ENCODE results near the gene TMEM187. TPM values are rescaled to one million over a fixed set of nuclear protein-coding genes. Genes with fewer than 3 reads are reported as not detected.

Gene TMEM187
- total and polyA plus RNA-seq, 2 experiments from 2014 or later = 8.7 to 12.1 TPM

- no peak overlapping the region for H3K4me3 ChIP-seq
- peaks cover 53% of the 10 kb centered on the region for H4K20me1 ChIP-seq (ENCODE audit: insufficient read depth, poor library complexity, severe bottlenecking)
Observed at GRCh38 chrX:153967536-153968224, 4.9 kb upstream of the TMEM187 start.

GRCh38 chrX:153968255-153968654 lies 4.3 kb upstream of the TMEM187 start:
- 79% methylated on average over 9 of the region's 9 CpGs for WGBS (ENCODE audit: low lambda C conversion rate, missing lambda C conversion rate)
- Histone ChIP-seq H3K36me3 (replicated peaks; ENCODE audit: insufficient read depth, low read depth) (no peaks in the 10 kb centered on the region), H3K4me3 (no peak overlapping the region)

More at GRCh38 chrX:153967536-153968224, 4.9 kb upstream of the TMEM187 start:
- H2AFZ ChIP-seq = no peak overlapping the region
- no peaks in the 10 kb centered on the region for H3K27me3 ChIP-seq
- no peaks in the 10 kb centered on the region for H3K36me3 ChIP-seq (replicated peaks; ENCODE audit: insufficient read depth, low read depth)
- peaks cover 63% of the 10 kb centered on the region for H3K79me2 ChIP-seq
- TF ChIP-seq EZH2phosphoT487 (IDR thresholded peaks at IDR 0.05; ENCODE audit: low read depth, severe bottlenecking, unreplicated experiment) (no peak), CTCF (IDR thresholded peaks at IDR 0.05; ENCODE audit: poor library complexity) (no peak), EZH2 (IDR thresholded peaks at IDR 0.05; ENCODE audit: borderline replicate concordance) (no peak)
- no peak overlapping the region for H3K27ac ChIP-seq
- H3K9me2 ChIP-seq (replicated peaks; ENCODE audit: insufficient read depth) = no peaks in the 10 kb centered on the region
- peaks cover 15% of the 10 kb centered on the region for H3K4me1 ChIP-seq (ENCODE audit: insufficient read depth)
- no peaks in the 10 kb centered on the region for H3K9me3 ChIP-seq (ENCODE audit: low read depth)
- WGBS (ENCODE audit: low lambda C conversion rate, missing lambda C conversion rate) = 78% methylated on average over 16 of the region's 16 CpGs
- no peak for DNase-seq (ENCODE audit: low spot score)
- H3K4me2 ChIP-seq = peak overlapping the region; percentile 86

GRCh38 chrX:153968754-153969124 lies 3.8 kb upstream of the TMEM187 start:
- Histone ChIP-seq H3K9me2 (replicated peaks; ENCODE audit: insufficient read depth) (no peaks in the 10 kb centered on the region), H4K20me1 (ENCODE audit: insufficient read depth, poor library complexity, severe bottlenecking) (peaks cover 53% of the 10 kb centered on the region), H3K9me3 (ENCODE audit: low read depth) (no peaks in the 10 kb centered on the region), H3K4me1 (ENCODE audit: insufficient read depth) (peaks cover 20% of the 10 kb centered on the region), H3K4me3 (no peak overlapping the region), H3K27me3 (no peaks in the 10 kb centered on the region), H3K27ac (peak overlapping the region; percentile 81), H2AFZ (no peak overlapping the region), H3K36me3 (replicated peaks; ENCODE audit: insufficient read depth, low read depth) (no peaks in the 10 kb centered on the region), H3K4me2 (peak overlapping the region; percentile 86), H3K79me2 (peaks cover 66% of the 10 kb centered on the region)
- TF ChIP-seq EZH2phosphoT487 (IDR thresholded peaks at IDR 0.05; ENCODE audit: low read depth, severe bottlenecking, unreplicated experiment) = no peak
- no peak for TF ChIP-seq CTCF (IDR thresholded peaks at IDR 0.05; ENCODE audit: poor library complexity)
- no peak for TF ChIP-seq EZH2 (IDR thresholded peaks at IDR 0.05; ENCODE audit: borderline replicate concordance)
- no peak for DNase-seq (ENCODE audit: low spot score)
- 47% methylated on average over 12 of the region's 12 CpGs for WGBS (ENCODE audit: low lambda C conversion rate, missing lambda C conversion rate)

More at GRCh38 chrX:153968255-153968654, 4.3 kb upstream of the TMEM187 start:
- H3K4me2 ChIP-seq = peak overlapping the region; percentile 86
- no peak for DNase-seq (ENCODE audit: low spot score)
- no peak for TF ChIP-seq CTCF (IDR thresholded peaks at IDR 0.05; ENCODE audit: poor library complexity)
- TF ChIP-seq EZH2phosphoT487 (IDR thresholded peaks at IDR 0.05; ENCODE audit: low read depth, severe bottlenecking, unreplicated experiment) = no peak
- no peak for TF ChIP-seq EZH2 (IDR thresholded peaks at IDR 0.05; ENCODE audit: borderline replicate concordance)
- peaks cover 15% of the 10 kb centered on the region for H3K4me1 ChIP-seq (ENCODE audit: insufficient read depth)
- H3K9me2 ChIP-seq (replicated peaks; ENCODE audit: insufficient read depth) = no peaks in the 10 kb centered on the region
- no peaks in the 10 kb centered on the region for H3K27me3 ChIP-seq
- peaks cover 53% of the 10 kb centered on the region for H4K20me1 ChIP-seq (ENCODE audit: insufficient read depth, poor library complexity, severe bottlenecking)
- H2AFZ ChIP-seq = no peak overlapping the region
- H3K27ac ChIP-seq = no peak overlapping the region
- H3K79me2 ChIP-seq = peaks cover 63% of the 10 kb centered on the region
- H3K9me3 ChIP-seq (ENCODE audit: low read depth) = no peaks in the 10 kb centered on the region
